NCI-H2029 treated with DMSO at 0.1 percent for 48 hours (cell line): ENCODE measurements around the gene HLF.

Source experiments
- DNase-seq: peaks from one replicate; lab custom pipeline; 2025; lab: John Stamatoyannopoulos, UW

The HLF gene

DNA sequence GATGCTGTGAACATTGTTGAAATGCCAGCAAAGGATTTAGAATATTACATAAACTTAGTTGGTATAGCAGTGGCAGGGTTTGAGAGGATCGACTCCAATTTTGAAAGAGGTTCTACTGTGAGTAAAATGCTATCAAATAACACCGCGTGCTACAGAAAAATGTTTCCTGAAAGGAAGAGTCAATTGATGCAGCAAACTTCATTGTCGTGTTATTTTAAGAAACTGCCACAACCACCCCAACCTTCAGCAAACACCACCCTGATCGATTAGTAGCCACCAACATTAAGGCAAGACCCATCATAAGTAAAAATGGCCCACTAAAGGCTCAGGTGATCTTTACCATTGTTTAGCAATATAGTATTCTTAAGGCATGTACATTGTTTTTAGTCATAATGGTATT, 27.3 kb downstream of the HLF start:
- no peak for DNase-seq

GRCh38 chr17:55294042-55294751, 29.4 kb downstream of the HLF start:
- no peak for DNase-seq

GRCh38 chr17:55295411-55296170, 30.8 kb downstream of the HLF start:
- no peak for DNase-seq

GRCh38 chr17:55296171-55296695, 31.5 kb downstream of the HLF start:
- DNase-seq = no peak

DNA sequence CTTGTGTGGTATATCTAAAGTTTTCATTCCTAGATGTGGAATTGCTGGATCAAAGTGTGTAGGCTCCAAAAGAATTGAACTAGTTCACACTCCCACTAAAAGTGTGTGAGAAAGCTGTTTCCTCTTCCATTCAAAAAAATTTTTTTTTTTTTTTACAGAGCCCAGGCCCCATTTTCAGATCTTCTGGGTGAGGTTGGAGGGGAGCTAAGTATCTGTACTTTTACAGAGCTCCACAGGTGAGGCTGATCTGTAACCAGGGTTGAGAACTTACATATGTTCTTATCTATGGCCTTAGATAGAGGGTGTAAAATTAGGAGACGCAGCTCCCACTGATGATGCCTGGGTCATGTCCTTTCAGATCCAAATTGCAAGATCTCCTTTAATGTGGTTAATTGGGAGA, 31.9 kb downstream of the HLF start:
- DNase-seq = no peak

DNA sequence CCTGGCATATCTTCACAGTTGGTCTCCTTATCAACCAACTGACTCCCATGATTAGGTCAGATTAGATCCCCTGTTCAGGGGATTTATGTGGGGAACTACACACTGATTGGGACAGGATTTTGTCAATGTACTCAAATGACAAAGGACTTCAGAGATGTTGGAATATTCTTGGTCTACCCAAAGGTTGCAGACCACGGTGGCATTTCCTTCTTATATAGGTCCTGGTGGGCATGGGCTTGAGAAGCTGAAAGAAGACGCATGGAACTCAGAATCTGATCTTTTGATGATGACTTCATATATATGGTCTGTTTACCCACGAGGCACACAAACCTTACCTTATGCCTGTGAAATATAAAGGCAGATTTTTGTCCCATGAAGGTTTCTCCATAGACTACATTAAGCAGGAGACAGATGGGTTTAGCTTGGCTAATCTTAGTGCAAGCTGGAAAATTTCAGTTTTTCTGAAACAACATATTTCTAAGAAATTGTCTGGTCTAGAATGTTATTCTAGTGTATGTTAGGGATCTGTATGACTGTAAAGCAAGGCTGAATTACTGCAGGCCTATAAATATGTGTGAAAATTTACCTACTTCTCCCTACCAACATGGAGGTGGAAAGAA, 33.5 kb downstream of the HLF start:
- DNase-seq = no peak

DNA sequence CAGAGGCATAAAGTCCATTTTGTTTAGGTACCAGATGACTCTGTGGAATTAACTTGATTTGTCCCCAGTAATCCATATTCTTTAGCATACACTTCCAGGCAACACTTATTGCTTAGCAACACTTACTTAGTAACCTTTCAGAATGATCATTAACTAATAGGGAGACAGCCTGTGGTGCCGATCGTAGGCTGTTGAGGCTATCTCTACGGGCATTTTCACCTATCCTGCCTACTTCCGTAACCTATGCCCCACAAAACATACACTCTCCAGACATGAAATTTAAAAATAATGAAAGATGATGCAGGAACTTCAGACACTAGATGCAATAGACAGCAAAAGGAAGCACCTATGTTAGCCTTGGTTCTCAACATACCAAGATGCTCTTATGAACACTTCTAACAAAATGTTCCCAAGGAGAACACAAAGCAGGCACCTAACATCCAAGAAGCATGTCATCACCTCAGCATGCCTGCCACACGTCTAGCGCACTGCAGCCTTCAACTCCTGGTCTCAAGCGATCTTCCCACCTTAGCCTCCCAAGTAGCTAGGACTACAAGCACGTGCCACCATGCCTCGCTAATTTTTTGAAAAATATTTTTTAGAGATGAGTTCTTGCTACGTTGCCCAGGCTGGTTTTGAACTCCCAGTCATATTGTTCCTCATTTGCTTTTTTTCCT, 34.5 kb downstream of the HLF start:
- DNase-seq = no peak

- DNase-seq = no peak
Observed at GRCh38 chr17:55299890-55300289, 35.1 kb downstream of the HLF start.

DNA sequence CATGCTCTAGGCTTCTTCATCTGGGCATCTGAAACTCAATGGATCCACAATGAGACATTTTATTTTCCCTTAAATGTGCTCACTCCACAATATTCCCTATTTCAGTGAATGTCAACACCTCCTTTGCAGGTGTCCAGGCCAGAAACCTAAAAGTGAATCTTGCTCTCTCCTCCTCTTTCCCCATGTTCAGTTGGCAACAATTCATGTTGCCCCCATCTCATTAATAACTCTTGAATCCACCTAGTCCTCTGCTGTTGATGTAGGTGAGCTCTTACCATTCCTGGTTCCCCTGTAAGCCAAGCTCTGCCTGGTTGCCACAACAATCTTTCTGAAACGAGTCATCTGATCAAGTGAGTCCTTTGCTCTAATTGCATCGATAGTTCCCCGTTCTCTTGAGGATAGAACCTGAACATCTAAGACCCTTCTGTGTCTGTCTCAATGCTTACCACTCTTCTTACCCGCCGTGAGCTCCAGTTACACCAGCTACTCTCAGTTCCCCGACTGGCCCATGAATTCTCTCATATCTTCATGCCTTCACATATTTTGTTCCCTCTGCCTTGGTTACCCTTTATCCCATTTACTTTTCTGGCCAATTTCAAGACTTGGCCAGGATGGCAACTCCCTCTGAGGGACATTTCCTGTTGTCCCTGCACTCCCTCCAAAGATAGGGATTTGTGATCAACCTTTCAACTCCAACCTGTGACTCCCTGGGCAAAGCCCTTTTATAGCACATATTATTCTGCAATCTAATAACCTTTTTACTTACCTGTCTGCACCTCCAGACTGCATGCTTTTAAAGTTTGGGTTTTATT, 35.9 kb downstream of the HLF start:
- DNase-seq = no peak

DNA sequence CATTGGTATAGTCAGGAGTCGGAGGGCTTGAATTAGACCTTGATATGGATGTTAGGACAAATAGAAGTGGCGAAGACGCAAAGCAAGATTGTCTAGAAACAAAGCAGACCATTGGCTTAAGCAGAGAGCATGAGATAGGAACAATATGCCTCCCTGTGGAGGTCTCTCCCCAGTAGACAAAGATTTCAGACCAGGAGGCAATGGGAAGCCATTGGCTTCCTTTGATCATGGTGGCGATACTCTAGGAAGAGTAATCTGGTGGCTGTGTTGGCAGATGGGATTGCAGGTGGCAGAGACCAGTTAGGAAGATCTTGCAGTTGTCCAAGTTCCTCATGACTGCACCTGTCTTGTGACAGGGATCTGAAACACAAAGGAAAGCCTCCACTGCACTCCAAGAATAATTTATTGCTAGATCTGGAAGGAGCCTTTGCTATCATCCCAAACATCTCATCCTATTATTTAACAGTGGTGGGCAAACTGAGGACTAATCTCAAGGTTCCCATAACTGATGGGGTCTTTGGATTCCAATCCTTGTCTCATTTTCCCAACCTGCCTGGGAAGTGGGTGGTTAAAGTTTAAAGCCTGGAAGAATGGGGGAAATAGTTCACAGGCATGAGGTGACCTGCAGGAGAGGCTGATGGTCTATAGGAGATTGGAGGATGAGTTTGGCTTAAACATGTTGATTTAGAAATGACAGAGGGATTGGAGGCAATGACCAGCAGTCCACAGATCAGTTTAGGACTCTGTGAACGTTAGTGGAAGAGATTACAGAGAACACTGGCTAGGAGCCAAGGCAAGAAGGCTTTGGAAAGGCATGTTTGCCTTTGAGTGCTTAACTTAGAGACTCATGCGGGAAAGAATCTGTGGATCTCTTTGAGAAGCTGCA, 37.0 kb downstream of the HLF start:
- no peak for DNase-seq

- no peak for DNase-seq
Observed at GRCh38 chr17:55302407-55302787, 37.6 kb downstream of the HLF start.

GRCh38 chr17:55303008-55303493, 38.3 kb downstream of the HLF start:
- no peak for DNase-seq

DNA sequence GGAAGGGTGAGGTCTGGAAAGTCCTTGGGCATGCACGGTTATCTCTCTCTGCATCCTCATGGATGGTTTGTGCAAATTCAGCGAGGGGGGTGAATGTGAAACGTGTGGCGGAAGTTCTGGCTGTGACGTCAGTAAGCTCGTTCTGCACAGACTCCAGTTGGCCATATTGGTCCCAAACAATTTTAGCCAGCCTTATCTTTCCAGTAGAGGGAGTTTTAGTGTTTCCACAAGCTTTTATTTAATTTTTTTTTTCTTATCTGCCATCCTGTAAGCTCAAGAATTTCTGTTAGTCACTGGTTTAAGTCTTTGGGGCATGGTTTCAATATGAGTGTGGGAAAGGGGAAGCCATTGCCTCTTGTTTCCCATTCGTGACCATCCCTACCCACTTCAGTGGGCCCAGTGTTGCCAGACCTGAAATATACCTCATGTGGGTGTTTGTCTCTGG, 39.0 kb downstream of the HLF start:
- no peak for DNase-seq

DNA sequence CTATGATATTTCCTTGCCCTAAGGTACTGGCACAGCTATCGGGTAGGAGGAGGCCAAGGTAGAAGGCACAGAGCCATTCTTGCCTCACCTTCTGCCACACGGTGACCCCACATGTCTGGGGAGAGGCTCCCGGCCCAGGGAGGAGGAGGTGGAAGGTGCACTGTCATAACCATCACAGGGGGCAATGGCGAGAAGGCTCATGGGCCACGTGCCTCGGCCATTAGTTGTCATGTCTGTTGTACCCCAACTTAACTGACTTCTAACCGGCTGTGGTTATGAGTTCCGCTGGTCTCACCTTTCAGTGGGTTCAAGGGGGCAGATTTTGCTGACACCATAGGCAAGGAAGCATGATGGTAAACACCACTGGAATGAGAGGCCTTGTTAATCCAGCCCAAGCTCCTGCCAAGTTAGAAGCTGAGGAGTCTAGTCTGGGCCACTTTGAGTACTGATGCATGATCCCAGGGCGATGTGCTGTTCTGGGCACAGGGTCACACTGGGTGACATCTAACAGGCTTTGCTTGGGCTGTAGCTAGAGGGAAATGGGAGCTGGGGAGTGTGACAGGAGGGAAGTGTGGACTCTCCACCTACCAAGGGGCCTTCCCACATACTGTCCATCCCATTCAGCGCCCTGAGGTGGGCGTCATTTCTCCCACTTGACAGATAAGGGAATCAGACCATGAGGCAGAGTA, 39.6 kb downstream of the HLF start:
- DNase-seq = no peak

DNA sequence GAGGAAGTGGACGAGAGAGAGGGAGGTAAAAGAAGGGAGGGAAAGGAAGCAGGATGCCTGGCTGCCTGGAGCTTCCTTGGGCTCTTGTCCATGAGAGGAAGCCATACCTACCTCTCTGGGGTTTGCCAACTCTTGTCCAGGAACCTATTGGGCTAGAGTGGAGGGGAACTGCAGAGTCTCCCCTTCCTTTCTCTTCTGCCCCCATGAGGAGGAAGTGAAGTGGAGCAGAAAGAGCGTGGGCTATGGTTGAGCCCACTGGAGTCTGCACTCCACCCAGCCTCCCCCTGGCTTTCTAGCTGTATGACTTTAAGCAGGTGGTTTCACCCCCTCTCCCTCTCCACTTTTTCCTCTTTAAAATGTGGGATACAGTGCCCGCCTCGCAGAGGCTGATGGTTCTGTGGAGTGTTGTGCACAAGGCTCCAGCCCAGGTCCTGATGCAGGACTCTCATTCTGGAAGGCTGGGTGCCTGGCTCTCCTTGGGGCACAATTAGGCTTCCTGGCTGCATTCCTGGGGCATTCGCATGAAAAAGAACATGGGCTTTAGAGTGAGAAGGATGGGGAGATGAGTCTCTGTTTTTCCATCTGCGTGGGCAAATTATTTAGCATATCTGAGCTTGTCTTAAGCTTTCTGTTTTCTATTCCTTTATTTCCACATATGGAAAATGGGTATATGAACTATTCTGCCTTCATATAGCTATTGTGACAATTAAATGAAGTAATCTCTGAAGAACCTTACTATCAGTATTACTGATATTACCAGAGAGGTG, 40.7 kb downstream of the HLF start:
- no peak for DNase-seq

DNA sequence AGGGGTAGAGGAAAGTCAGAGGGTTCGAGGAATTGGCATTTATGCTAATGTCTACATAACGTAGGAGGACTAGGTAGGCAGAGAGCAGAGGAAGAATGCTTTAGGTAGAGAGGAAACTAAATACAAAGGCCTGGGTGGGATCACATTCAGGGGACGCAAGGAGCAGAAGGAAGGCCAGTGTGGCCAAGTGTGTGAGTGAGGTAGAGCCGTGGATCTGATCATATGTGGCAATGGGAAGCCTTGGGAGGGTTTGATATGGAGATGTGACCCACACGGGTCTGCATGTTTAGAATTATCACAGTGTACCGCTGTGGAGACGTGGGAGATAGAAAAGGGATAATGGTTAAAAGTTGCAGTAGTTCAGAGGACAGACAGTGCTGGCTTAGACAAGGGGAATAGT, 43.1 kb downstream of the HLF start:
- no peak for DNase-seq

DNA sequence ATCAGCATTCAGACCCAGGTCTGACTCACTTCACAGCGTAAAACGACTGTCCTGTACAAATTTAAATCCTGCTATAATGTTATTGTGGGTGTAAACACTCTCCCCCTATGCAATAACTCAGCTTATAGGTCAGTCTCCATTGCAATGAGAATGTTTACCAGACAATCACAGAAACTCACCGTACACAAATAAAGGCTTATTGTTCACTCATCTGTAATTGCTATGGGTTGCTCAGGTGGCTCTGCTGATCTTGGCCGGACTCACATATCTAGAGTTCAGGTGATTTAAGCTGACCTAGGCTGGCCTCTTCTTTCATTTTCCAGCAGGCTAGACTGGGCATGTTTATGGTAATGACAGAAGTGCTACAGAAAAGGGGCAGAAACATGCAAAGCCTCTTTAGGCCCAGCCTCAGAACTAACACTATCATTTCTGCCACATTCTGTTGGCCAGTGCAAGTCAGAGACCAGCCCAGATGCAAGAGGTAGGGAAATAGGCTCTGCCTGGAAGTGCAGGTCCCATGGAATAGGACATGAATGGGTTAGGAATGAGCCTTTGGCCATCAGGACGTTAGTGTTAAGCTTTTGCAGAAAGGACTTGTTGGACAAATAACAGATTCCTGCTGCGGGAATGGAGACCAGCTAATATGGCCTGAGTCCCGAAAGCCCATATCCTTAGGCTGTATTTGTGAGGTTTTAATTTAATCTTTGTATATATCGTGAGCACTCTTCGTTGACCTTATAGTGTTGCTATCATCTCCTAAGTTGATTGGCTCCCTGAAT, 44.0 kb downstream of the HLF start:
- DNase-seq = no peak

- DNase-seq = no peak
Observed at GRCh38 chr17:55311767-55312375, 47.1 kb downstream of the HLF start.
